Naive B cell (primary cell): ENCODE results near the gene MBTPS2. TPM values are rescaled to one million over a fixed set of nuclear protein-coding genes. Genes with fewer than 3 reads are reported as not detected.
"Not testable (repeated sequence)": the region's sequence is repeated elsewhere in the genome, so short reads cannot be mapped to it uniquely, and the experiment has no call there.

Experiments used
- ATAC-seq, 2 donors: fragments of 150-1000 bp; cut with Tn5 transposase; 2 replicates each; pipeline ENCODE4 v1.10.0; 2021; ENCODE audit warnings: low read depth in 2 of 2, mild to moderate bottlenecking in 2 of 2, moderate library complexity in 2 of 2
- DNase-seq: peaks from one replicate; pipeline ENCODE4 v3.0.0; 2022
- H3K27ac Mint-ChIP-seq, 6 donors: one replicate each; pipeline ENCODE4 v1.8.0; 2020 to 2022; ENCODE audit warnings: mild to moderate bottlenecking in 6 of 6, mixed read lengths in 6 of 6, moderate library complexity in 5 of 6, inconsistent platforms in 2 of 6
- H3K27me3 Mint-ChIP-seq, 3 donors: one replicate each; pipeline ENCODE4 v1.8.0; 2021 to 2022; ENCODE audit warnings: mixed read lengths in 3 of 3, mild to moderate bottlenecking in 1 of 3
- H3K36me3 Mint-ChIP-seq, 2 donors: one replicate each; pipeline ENCODE4 v1.8.0; 2020 to 2022; ENCODE audit warnings: mixed read lengths in 2 of 2, inconsistent platforms in 1 of 2, mild to moderate bottlenecking in 1 of 2
- H3K4me1 Mint-ChIP-seq, 3 donors: one replicate each; pipeline ENCODE4 v1.8.0; 2020 to 2022; ENCODE audit warnings: mixed read lengths in 3 of 3, inconsistent platforms in 1 of 3, mild to moderate bottlenecking in 1 of 3, moderate library complexity in 1 of 3
- H3K4me3 Mint-ChIP-seq, 8 donors: one replicate each; pipeline ENCODE4 v1.8.0; 2020 to 2022; ENCODE audit warnings: mild to moderate bottlenecking in 8 of 8, mixed read lengths in 8 of 8, moderate library complexity in 8 of 8, inconsistent platforms in 2 of 8
- H3K9me3 Mint-ChIP-seq, 7 donors: one replicate each; pipeline ENCODE4 v1.8.0; 2020 to 2022; ENCODE audit warnings: mixed read lengths in 7 of 7, mild to moderate bottlenecking in 5 of 7, inconsistent platforms in 2 of 7, moderate library complexity in 1 of 7
- polyA plus RNA-seq, 6 donors: library from polyadenylated mRNA; unstranded; fragments of 300-500 nt; fragmentation: Illumina TruSeq; gene quantifications; one replicate each; pipeline ENCODE4 v1.2.3, GENCODE V29; 2021; ENCODE audit warnings: low read depth in 6 of 6

Gene MBTPS2
- polyA plus RNA-seq, 6 donors from 2014 or later = 5.4 to 7.9 (median 6.2) TPM

- not testable (repeated sequence) for H3K36me3 Mint-ChIP-seq, H3K4me3 Mint-ChIP-seq, H3K27ac Mint-ChIP-seq, ATAC-seq, H3K9me3 Mint-ChIP-seq, DNase-seq, H3K27me3 Mint-ChIP-seq, H3K4me1 Mint-ChIP-seq
Measured at GRCh38 chrX:21874182-21874581, 34.8 kb downstream of the MBTPS2 start.

- Mint-ChIP-seq H3K27me3 (no peaks in the 10 kb centered on the region), H3K36me3 (no peaks in the 10 kb centered on the region), H3K4me3 (no peak overlapping the region), H3K27ac (peak overlapping the region in 1 of 6 donors; percentile 32), H3K9me3 (peaks cover 0 to 4% (median 0%) of the 10 kb centered on the region in 7 donors), H3K4me1 (no peaks in the 10 kb centered on the region)
- ATAC-seq = no peak
- DNase-seq = no peak
Measured at GRCh38 chrX:21875013-21875412, 35.6 kb downstream of the MBTPS2 start.

GRCh38 chrX:21881881-21882574, 42.6 kb downstream of the MBTPS2 start:
- H3K36me3 Mint-ChIP-seq = peaks cover 0 to 8% of the 10 kb centered on the region in 2 donors
- no peaks in the 10 kb centered on the region for H3K4me1 Mint-ChIP-seq
- peaks cover 0 to 4% (median 0%) of the 10 kb centered on the region in 7 donors for H3K9me3 Mint-ChIP-seq
- no peak for DNase-seq
- no peak for ATAC-seq
- no peak overlapping the region for H3K27ac Mint-ChIP-seq
- no peak overlapping the region for H3K4me3 Mint-ChIP-seq
- H3K27me3 Mint-ChIP-seq = no peaks in the 10 kb centered on the region

DNA sequence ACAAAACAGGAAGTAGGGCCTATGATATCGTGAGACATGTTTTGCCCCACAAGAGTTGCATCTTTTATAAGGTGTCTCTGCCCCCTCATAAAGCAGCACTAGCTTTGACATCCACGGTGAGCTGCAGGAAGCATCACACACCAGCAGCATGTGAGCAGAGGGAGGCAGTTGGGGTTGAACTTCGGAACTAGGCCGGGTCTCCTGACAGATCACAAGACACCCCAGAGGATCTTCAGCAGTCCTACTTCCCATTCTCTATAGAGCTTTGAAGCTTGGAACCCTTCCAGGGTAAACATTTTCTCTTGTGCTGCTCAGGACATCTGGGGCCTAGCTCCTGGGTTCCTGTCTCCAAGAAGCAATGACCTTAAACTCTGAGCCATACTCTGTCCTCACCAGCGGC, 43.8 kb downstream of the MBTPS2 start:
- Mint-ChIP-seq H3K27me3 (no peaks in the 10 kb centered on the region), H3K4me3 (no peak overlapping the region), H3K36me3 (peaks cover 0 to 8% of the 10 kb centered on the region in 2 donors), H3K4me1 (no peaks in the 10 kb centered on the region), H3K9me3 (peaks cover 0 to 4% (median 0%) of the 10 kb centered on the region in 7 donors), H3K27ac (no peak overlapping the region)
- DNase-seq (no peak), ATAC-seq (no peak)

- H3K4me3 Mint-ChIP-seq = no peak overlapping the region
- no peak for ATAC-seq
- peaks cover 0 to 7% of the 10 kb centered on the region in 2 donors for H3K36me3 Mint-ChIP-seq
- no peak for DNase-seq
- H3K9me3 Mint-ChIP-seq = no peaks in the 10 kb centered on the region
- no peak overlapping the region for H3K27ac Mint-ChIP-seq
- no peaks in the 10 kb centered on the region for H3K4me1 Mint-ChIP-seq
- no peaks in the 10 kb centered on the region for H3K27me3 Mint-ChIP-seq
Measured at GRCh38 chrX:21885568-21885967, 46.2 kb downstream of the MBTPS2 start.

GRCh38 chrX:21905313-21905712, 65.9 kb downstream of the MBTPS2 start:
- H3K36me3 Mint-ChIP-seq = no peaks in the 10 kb centered on the region
- no peak for DNase-seq
- H3K27me3 Mint-ChIP-seq = no peaks in the 10 kb centered on the region
- H3K9me3 Mint-ChIP-seq = no peaks in the 10 kb centered on the region
- no peak overlapping the region for H3K4me3 Mint-ChIP-seq
- no peak overlapping the region for H3K27ac Mint-ChIP-seq
- H3K4me1 Mint-ChIP-seq = no peaks in the 10 kb centered on the region
- no peak for ATAC-seq

- Mint-ChIP-seq H3K27me3 (no peaks in the 10 kb centered on the region), H3K36me3 (no peaks in the 10 kb centered on the region), H3K4me1 (no peaks in the 10 kb centered on the region), H3K9me3 (no peaks in the 10 kb centered on the region), H3K4me3 (no peak overlapping the region), H3K27ac (no peak overlapping the region)
- no peak for ATAC-seq
- no peak for DNase-seq
Measured at GRCh38 chrX:21905953-21906352, 66.5 kb downstream of the MBTPS2 start.

DNA sequence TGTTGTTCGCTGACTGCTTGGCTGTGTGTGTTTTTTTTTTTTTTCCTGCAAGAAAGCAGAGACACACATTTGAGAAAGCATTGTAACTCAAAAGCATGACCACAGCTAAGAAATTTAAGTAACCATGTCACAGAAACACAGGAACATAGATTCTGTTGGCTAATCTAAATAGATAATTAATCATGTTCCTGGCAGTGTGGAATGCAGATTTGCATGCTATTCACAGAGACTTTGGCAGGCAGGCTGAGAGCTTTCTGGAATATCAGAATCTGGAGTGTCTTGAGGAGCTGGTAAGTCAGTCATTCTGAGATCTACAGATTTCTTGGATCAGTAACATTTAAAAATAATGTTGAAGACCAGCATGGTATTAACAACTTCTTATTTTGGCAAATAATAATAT, 67.8 kb downstream of the MBTPS2 start:
- Mint-ChIP-seq H3K27ac (no peak overlapping the region), H3K4me1 (no peaks in the 10 kb centered on the region), H3K9me3 (no peaks in the 10 kb centered on the region), H3K36me3 (no peaks in the 10 kb centered on the region), H3K4me3 (no peak overlapping the region), H3K27me3 (no peaks in the 10 kb centered on the region)
- no peak for ATAC-seq
- DNase-seq = no peak

GRCh38 chrX:21911481-21911880, 72.1 kb downstream of the MBTPS2 start:
- no peak overlapping the region for H3K27ac Mint-ChIP-seq

GRCh38 chrX:21912220-21912619, 72.8 kb downstream of the MBTPS2 start:
- no peak for DNase-seq
- no peak for ATAC-seq
- Mint-ChIP-seq H3K4me3 (no peak overlapping the region), H3K27me3 (no peaks in the 10 kb centered on the region), H3K27ac (no peak overlapping the region), H3K36me3 (no peaks in the 10 kb centered on the region), H3K4me1 (no peaks in the 10 kb centered on the region), H3K9me3 (no peaks in the 10 kb centered on the region)

More at GRCh38 chrX:21911481-21911880, 72.1 kb downstream of the MBTPS2 start:
- ATAC-seq = no peak
- no peak for DNase-seq
- Mint-ChIP-seq H3K27me3 (no peaks in the 10 kb centered on the region), H3K4me3 (no peak overlapping the region), H3K36me3 (no peaks in the 10 kb centered on the region), H3K9me3 (no peaks in the 10 kb centered on the region), H3K4me1 (no peaks in the 10 kb centered on the region)

DNA sequence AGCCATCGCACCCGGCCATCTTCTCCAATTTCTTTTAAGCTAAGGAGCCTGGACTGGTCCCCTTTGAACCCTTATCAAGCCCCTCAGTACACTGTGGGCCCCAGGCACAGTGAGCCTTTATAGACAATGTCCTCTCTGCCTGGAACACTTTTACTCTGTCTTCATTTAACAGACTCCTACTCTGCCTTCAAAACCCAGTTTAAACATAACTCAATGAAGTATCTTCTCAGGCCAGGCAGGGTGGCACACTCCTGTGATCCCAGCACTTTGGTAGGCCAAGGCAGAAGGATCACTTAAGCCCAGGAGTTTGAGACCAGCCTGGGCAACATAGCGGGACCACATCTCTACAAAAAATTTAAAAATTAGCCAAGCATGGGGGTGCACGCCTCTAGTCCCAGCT, 73.6 kb downstream of the MBTPS2 start:
- ATAC-seq (no peak), DNase-seq (no peak)
- Mint-ChIP-seq H3K36me3 (no peaks in the 10 kb centered on the region), H3K27ac (no peak overlapping the region), H3K4me3 (no peak overlapping the region), H3K9me3 (no peaks in the 10 kb centered on the region), H3K27me3 (no peaks in the 10 kb centered on the region), H3K4me1 (no peaks in the 10 kb centered on the region)

DNA sequence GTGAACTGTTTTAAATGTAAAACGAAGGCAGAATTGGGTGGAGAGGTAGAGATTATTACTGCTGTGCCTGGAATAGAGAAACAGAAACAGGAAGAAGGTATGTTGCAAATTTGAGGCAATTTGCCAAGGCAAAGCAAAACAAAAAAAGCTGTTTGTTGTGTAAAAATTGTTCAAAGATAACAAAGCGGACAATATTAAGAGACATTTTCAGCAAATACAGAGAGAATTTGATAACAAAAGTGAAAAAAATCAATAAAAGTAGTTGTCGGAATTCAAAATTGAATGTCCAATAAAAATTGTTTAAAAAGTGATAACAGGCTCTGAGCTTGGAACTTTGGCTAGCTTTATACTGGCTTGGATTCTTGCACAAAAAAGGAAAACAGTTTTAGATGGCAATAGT, 86.7 kb downstream of the MBTPS2 start:
- Mint-ChIP-seq H3K27me3 (no peaks in the 10 kb centered on the region), H3K4me1 (no peaks in the 10 kb centered on the region), H3K4me3 (no peak overlapping the region), H3K9me3 (peaks cover 0 to 7% (median 0%) of the 10 kb centered on the region in 7 donors), H3K36me3 (peaks cover 0 to 9% of the 10 kb centered on the region in 2 donors), H3K27ac (no peak overlapping the region)
- no peak for DNase-seq
- ATAC-seq = no peak

GRCh38 chrX:21926527-21927278, 87.3 kb downstream of the MBTPS2 start:
- DNase-seq (no peak), ATAC-seq (no peak)
- Mint-ChIP-seq H3K27me3 (no peaks in the 10 kb centered on the region), H3K36me3 (peaks cover 0 to 9% of the 10 kb centered on the region in 2 donors), H3K4me3 (no peak overlapping the region), H3K27ac (no peak overlapping the region), H3K9me3 (peaks cover 0 to 7% (median 0%) of the 10 kb centered on the region in 7 donors), H3K4me1 (no peaks in the 10 kb centered on the region)

DNA sequence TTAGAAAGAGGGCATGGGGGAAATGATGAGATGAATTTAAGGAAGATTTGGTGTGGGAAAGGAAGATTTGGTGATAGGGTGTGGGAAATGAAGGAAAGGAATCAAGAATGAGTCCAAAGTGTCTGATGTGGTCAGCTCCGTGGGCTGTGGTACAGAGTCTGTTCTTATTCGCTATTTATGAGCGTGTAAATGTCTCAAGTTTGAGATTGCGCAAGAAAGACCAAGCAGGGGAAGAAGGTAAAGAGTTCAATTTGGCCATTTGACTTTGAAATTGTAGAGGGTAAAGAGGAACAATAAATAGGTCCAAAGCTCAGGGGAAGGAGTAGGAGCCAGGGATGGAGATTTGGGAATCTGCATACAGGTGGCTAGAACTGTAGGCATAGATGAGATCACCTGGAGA, 89.8 kb downstream of the MBTPS2 start:
- H3K4me3 Mint-ChIP-seq = no peak overlapping the region
- no peak for DNase-seq
- no peak for ATAC-seq
- H3K4me1 Mint-ChIP-seq = no peaks in the 10 kb centered on the region
- H3K27ac Mint-ChIP-seq = no peak overlapping the region
- H3K36me3 Mint-ChIP-seq = peaks cover 0 to 9% of the 10 kb centered on the region in 2 donors
- no peaks in the 10 kb centered on the region for H3K27me3 Mint-ChIP-seq
- peaks cover 0 to 7% (median 0%) of the 10 kb centered on the region in 7 donors for H3K9me3 Mint-ChIP-seq
